Heart left ventricle (tissue), 13 donors: ENCODE data around the gene GOLGA1.

Experiments used
- POLR2A ChIP-seq, 2 donors: fragments of 450-650 bp; IDR thresholded peaks; one replicate each; pipeline ENCODE4 v1.6.1; 2017; ENCODE audit warnings: antibody characterized with exemption in 2 of 2, mild to moderate bottlenecking in 2 of 2, moderate library complexity in 2 of 2
- TF ChIP-seq, protein P1 (sequence below), 12 donors: fragments of 200-600 bp; sonication (generic) in 4 of 12; IDR thresholded peaks; one replicate each; pipeline versions ENCODE4 v1.5.0 to v1.8.0; 2018 to 2022; ENCODE audit warnings: antibody characterized with exemption in 12 of 12, mild to moderate bottlenecking in 5 of 12
- donor health status: ischemic (EF 13 %, LVEDD 7.1; RV severe dilation, severe dysfunction).
- donor health status: DM: no; HTN: yes; CAD: no.
- donor health status: DM: no; HTN: no; CAD: no.
- donor health status: ischemic (EF 25% LVEDD 6.9; RV normal size, moderate dysfunction).
- donor health status: ischemic (EF 25% LVEDD 5.7; RV mildly dilated, moderate dysfunction).
- donor health status: ischemic (EF 35%, LVEDD 5.7; RV mildly dilated, moderate dysfunction).
- donor health status: nonischemic (EF 11% LVEDD 7.7; RV severe dilation, severe dysfunction).
- donor health status: DM: yes; HTN: yes; CAD: no.
- donor health status: PGD.
- donor health status: ischemic (EF 29% LVEDD 5.4; RV normal size, mild dysfunction).
- donor health status: nonischemic (EF 23%, LVEDD 6.1; RV moderate dilation, normal function).

- TF ChIP-seq, protein P1, sequence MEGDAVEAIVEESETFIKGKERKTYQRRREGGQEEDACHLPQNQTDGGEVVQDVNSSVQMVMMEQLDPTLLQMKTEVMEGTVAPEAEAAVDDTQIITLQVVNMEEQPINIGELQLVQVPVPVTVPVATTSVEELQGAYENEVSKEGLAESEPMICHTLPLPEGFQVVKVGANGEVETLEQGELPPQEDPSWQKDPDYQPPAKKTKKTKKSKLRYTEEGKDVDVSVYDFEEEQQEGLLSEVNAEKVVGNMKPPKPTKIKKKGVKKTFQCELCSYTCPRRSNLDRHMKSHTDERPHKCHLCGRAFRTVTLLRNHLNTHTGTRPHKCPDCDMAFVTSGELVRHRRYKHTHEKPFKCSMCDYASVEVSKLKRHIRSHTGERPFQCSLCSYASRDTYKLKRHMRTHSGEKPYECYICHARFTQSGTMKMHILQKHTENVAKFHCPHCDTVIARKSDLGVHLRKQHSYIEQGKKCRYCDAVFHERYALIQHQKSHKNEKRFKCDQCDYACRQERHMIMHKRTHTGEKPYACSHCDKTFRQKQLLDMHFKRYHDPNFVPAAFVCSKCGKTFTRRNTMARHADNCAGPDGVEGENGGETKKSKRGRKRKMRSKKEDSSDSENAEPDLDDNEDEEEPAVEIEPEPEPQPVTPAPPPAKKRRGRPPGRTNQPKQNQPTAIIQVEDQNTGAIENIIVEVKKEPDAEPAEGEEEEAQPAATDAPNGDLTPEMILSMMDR (IDR thresholded peaks at IDR 0.05): no peak
- no peak for TF ChIP-seq POLR2A (IDR thresholded peaks at IDR 0.05)
Measured at GRCh38 chr9:124972241-124972770, 31.4 kb upstream of the GOLGA1 start.
